ENCODE data around the gene F2R.

- TF ChIP-seq EZH2 (IDR thresholded peaks at IDR 0.05; ENCODE audit: insufficient read depth, poor library complexity, severe bottlenecking) (no peak), EZH2phosphoT487 (IDR thresholded peaks at IDR 0.05; ENCODE audit: insufficient read depth, low read depth) (no peak)
These were observed 19.7 kb upstream of the F2R start for GRCh38 chr5:76696251-76696650.

Data from GM23248 (cell line).